Transverse colon (tissue), 4 donors: ENCODE measurements around the gene SRSF2. TPM values are rescaled to one million over a fixed set of nuclear protein-coding genes. Genes with fewer than 3 reads are reported as not detected.

Experiments
- DNase-seq: peaks from one replicate; pipeline ENCODE4 v3.0.0-alpha.2; 2019
- H3K27ac ChIP-seq, 4 donors: fragments of 200-600 bp; sonication (generic); 2 replicates each; pipeline ENCODE4 v1.5.1; 2016 to 2018; ENCODE audit warnings: inconsistent platforms in 4 of 4
- H3K27me3 ChIP-seq: fragments of 200-600 bp; sonication (generic); 2 replicates; pipeline ENCODE4 v1.5.1; 2017; ENCODE audit warnings: inconsistent platforms
- H3K36me3 ChIP-seq, 4 donors: fragments of 200-600 bp; sonication (generic); 2 replicates each; pipeline ENCODE4 v1.5.1; 2017 to 2019; ENCODE audit warnings: inconsistent platforms in 4 of 4
- H3K4me1 ChIP-seq, 4 donors: fragments of 200-600 bp; sonication (generic); 2 replicates each; pipeline ENCODE4 v1.5.1; 2017 to 2020; ENCODE audit warnings: inconsistent platforms in 4 of 4
- H3K4me3 ChIP-seq, 4 donors: fragments of 200-600 bp; sonication (generic); 1 replicate in 1 of 4; 2 replicates in 3 of 4; pipeline versions ENCODE4 v1.5.1 to v1.6.1; 2017 to 2019; ENCODE audit warnings: inconsistent platforms in 4 of 4
- H3K9me3 ChIP-seq, 2 donors: fragments of 200-600 bp; sonication (generic); 2 replicates each; pipeline ENCODE4 v1.5.1; 2017 to 2019; ENCODE audit warnings: inconsistent platforms in 2 of 2
- EP300 ChIP-seq: sonication (generic); formaldehyde crosslinking; IDR thresholded peaks from one replicate; pipeline ENCODE4 v1.6.1; 2017; ENCODE audit warnings: antibody characterized with exemption, low read depth
- POLR2A ChIP-seq: fragments of 450-650 bp; IDR thresholded peaks from one replicate; pipeline ENCODE4 v1.6.1; 2016; ENCODE audit warnings: antibody characterized with exemption, mild to moderate bottlenecking, moderate library complexity
- POLR2AphosphoS5 ChIP-seq, 3 donors: sonication (generic); formaldehyde crosslinking; IDR thresholded peaks; one replicate each; pipeline ENCODE4 v1.6.1; 2016; ENCODE audit warnings: antibody characterized with exemption in 3 of 3
- WGBS, 2 donors: methylation state at CpG; one replicate each; pipeline ENCODE4 v1.1.5; 2018; ENCODE audit warnings: low coverage in 1 of 2; 5-methylcytosine and 5-hydroxymethylcytosine counted together
- in situ Hi-C, 4 donors: fragments of 200-750 bp; cut with MboI; loops; one replicate each; pipeline versions ENCODE4 v1.15.0 to v1.15.1; 2017; ENCODE audit warnings: low sequenced_read_pairs in 3 of 4, low pct_ligation_motif_present in 1 of 4, low pct_unique_long_range_greater_than_20kb in 1 of 4
- intact Hi-C: fragments of 100-400 bp; cut with DNase I; formaldehyde crosslinking; loops from one replicate; pipeline ENCODE4 v1.15.1; 2023; ENCODE audit warnings: low total_unique reads
- total RNA-seq, 4 donors: library from RNA; depleted of rRNA; stranded (reverse); fragments of >200 nt; gene quantifications; one replicate each; pipeline ENCODE4 v1.1.0, GENCODE V29; 2016
- TF ChIP-seq, protein P1 (sequence below), 5 experiments: fragments of 200-600 bp in 3 of 5; fragments of 450-650 bp in 2 of 5; sonication (generic) in 3 of 5; IDR thresholded peaks; 1 replicate in 2 of 5; 2 replicates in 3 of 5; pipeline ENCODE4 v1.5.1; 2016 to 2017; ENCODE audit warnings: antibody characterized with exemption in 5 of 5, inconsistent platforms in 3 of 5, mild to moderate bottlenecking in 2 of 5, moderate library complexity in 1 of 5

The SRSF2 gene
- total RNA-seq: 1,000 to 10,000 TPM in 1 of 4 donors, 100 to 1,000 TPM in 3; 193 to 1,196 (median 348) TPM

GRCh38 chr17:76737082-76737675 is at the start of gene SRSF2:
Gene SRSF2, minus strand, starts transcription at chr17:76737331. Its CDS starts 171 bp downstream, at chr17:76737160.
- intact Hi-C loops: no loop called here

GRCh38 chr17:76784926-76785325 is 47.8 kb upstream of the SRSF2 start:
- in situ Hi-C loops: no loop called here
- WGBS, 2 donors: 85 to 95% methylated on average over 3 of the region's 3 CpGs
- Histone ChIP-seq H3K9me3 (no peaks in the 10 kb centered on the region), H3K27me3 (no peaks in the 10 kb centered on the region), H3K36me3 (no peaks in the 10 kb centered on the region), H3K4me1 (no peaks in the 10 kb centered on the region), H3K27ac (no peak overlapping the region), H3K4me3 (no peak overlapping the region)
- TF ChIP-seq EP300 (no peak), POLR2A (no peak), POLR2AphosphoS5 (IDR thresholded peaks at IDR 0.05) (no peak)
- TF ChIP-seq, protein P1, sequence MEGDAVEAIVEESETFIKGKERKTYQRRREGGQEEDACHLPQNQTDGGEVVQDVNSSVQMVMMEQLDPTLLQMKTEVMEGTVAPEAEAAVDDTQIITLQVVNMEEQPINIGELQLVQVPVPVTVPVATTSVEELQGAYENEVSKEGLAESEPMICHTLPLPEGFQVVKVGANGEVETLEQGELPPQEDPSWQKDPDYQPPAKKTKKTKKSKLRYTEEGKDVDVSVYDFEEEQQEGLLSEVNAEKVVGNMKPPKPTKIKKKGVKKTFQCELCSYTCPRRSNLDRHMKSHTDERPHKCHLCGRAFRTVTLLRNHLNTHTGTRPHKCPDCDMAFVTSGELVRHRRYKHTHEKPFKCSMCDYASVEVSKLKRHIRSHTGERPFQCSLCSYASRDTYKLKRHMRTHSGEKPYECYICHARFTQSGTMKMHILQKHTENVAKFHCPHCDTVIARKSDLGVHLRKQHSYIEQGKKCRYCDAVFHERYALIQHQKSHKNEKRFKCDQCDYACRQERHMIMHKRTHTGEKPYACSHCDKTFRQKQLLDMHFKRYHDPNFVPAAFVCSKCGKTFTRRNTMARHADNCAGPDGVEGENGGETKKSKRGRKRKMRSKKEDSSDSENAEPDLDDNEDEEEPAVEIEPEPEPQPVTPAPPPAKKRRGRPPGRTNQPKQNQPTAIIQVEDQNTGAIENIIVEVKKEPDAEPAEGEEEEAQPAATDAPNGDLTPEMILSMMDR (IDR thresholded peaks at IDR 0.05): no peak
- no peak for DNase-seq
- intact Hi-C loops: no loop called here

More at GRCh38 chr17:76737082-76737675, at the start of gene SRSF2:
- Histone ChIP-seq H3K9me3 (no peaks in the 10 kb centered on the region), H3K27me3 (no peaks in the 10 kb centered on the region), H3K4me1 (peaks cover 30 to 70% (median 46%) of the 10 kb centered on the region in 4 donors), H3K36me3 (peaks cover 0 to 40% (median 13%) of the 10 kb centered on the region in 4 donors), H3K27ac (peak within 1 kb of the TSS; percentile 99 to 100 (median 100)), H3K4me3 (peak within 1 kb of the TSS; percentile 82 to 100 (median 93))
- TF ChIP-seq, protein P1 (IDR thresholded peaks at IDR 0.05): no peak
- TF ChIP-seq EP300 (no peak), POLR2A (peak; percentile 100), POLR2AphosphoS5 (IDR thresholded peaks at IDR 0.05) (peak; percentile 99 to 100 (median 100))
- in situ Hi-C loops: no loop called here
- peak; percentile 98 for DNase-seq
- whole genome bisulfite sequencing, 2 donors: 0 to 1% methylated on average over 1 to 60 of the region's 60 CpGs

- Histone ChIP-seq H3K9me3 (no peaks in the 10 kb centered on the region), H3K27ac (peak overlapping the region in 2 of 4 donors; percentile 46 to 53), H3K4me3 (no peak overlapping the region), H3K36me3 (peaks cover 0 to 5% (median 0%) of the 10 kb centered on the region in 4 donors), H3K27me3 (no peaks in the 10 kb centered on the region), H3K4me1 (no peaks in the 10 kb centered on the region)
- DNase-seq: no peak
- WGBS, 2 donors: 66 to 70% methylated on average over 5 of the region's 5 CpGs
- intact Hi-C loops: no loop called here
- in situ Hi-C loops: no loop called here
- TF ChIP-seq EP300 (no peak), POLR2AphosphoS5 (IDR thresholded peaks at IDR 0.05) (no peak), POLR2A (no peak)
- TF ChIP-seq, protein P1 (IDR thresholded peaks at IDR 0.05): no peak
These were observed 46.0 kb upstream of the SRSF2 start for GRCh38 chr17:76783146-76783545.

DNA sequence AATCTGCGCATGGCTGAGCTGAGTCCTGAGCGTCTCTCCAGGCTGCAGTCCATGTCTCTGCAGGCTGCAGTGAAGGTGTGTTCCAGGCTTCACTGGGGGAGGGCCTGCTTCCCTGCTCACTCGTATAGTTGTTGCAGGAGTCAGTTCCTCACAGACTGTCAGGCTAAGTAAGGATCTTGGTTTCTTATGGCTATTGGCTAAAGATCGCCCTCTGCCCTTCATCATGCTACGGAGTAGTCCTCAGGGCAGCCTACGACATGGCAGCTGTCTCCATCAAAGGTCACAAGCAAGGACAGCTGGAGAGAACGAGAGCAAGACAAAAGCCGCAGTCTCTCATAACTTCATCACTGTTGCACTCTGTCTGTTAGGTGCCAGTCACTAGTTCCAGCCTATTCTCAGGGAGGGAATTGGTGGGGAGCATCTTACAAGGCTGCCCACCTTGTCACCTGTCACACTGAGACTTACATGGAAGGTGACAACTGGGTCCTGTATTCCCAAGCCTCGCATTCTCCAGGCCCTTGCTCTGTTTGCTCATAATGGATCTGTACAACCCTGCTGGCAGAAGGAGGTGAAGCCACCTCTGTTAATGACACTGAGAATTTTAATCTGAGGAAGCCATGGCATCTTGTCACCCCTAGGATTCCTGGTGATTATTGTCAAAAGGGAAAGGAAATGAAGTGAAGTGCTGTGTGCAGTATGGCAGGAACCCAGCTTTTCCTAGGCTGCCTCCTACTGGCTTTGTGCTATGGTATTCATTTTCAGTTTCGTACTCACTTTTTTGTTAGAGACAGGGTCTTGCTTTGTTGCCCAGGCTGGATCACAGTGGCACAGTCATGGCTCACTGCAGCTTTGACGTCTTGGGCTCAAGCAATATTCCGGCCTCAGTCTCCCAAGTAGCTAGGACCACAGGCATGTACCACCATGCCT is 44.2 kb upstream of the SRSF2 start:
- Histone ChIP-seq H3K4me3 (no peak overlapping the region), H3K27me3 (no peaks in the 10 kb centered on the region), H3K27ac (no peak overlapping the region), H3K36me3 (peaks cover 0 to 21% (median 7%) of the 10 kb centered on the region in 4 donors), H3K9me3 (no peaks in the 10 kb centered on the region), H3K4me1 (no peaks in the 10 kb centered on the region)
- 88 to 91% methylated on average over 1 to 12 of the region's 12 CpGs for WGBS, 2 donors
- in situ Hi-C loops (no loop called here), intact Hi-C loops (no loop called here)
- TF ChIP-seq, protein P1 (IDR thresholded peaks at IDR 0.05): no peak
- no peak for TF ChIP-seq EP300
- no peak for TF ChIP-seq POLR2A
- TF ChIP-seq POLR2AphosphoS5 (IDR thresholded peaks at IDR 0.05): no peak
- DNase-seq: no peak
